Stimulated activated CD8-positive, alpha-beta memory T cell treated with anti-CD3 and anti-CD28 coated beads, Interleukin-7, amount 100 ng/mL, for 1 hour (primary cell): ENCODE results near the gene FAM200B.

ENCODE experiments used
- DNase-seq, 2 donors: peaks; one replicate each; pipeline ENCODE4 v3.0.0-alpha.2; 2020; ENCODE audit warnings: low read depth in 2 of 2

The FAM200B gene

DNA sequence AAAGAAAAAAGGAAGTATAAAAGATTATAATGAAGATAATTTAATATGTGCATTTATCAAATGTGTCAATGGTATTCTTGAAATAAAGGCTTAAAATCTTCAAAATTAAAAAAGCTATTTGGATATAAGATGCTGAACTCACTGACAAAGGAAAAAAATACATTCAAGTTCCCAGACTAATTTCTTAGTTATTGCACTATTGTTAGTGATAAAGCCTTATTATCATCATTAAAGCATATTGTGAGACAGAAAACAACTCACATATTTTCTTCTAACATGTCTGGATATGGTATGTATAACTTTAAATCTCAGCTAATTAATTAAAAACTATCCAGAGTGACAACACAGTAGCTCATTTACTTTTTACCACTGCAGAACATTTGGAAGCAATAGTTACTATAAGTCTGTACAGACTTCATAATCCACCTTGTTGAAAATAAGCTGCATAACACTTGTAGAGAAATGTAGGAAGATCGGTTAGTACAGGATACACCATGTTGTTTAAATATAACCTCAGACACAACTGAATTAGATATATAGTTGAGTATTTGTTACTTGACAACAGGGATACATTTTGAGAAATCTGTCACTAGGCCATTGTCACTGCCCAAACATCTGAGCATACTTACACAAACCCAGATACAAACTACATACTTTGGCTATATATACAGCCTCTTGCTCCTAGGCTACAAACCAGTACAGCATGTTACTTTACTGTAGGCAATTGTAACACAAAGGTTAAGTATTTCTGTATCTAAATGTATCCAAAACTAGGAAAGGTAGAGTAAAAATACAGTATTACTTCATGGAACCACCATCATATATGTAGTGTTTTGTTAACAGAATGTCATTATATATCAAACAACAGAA, 12.8 kb upstream of the FAM200B start:
- DNase-seq = no peak

- no peak for DNase-seq
These were observed 11.1 kb upstream of the FAM200B start for GRCh38 chr4:15670576-15670975.

- no peak for DNase-seq
These were observed 9.5 kb upstream of the FAM200B start for GRCh38 chr4:15672101-15672500.

DNA sequence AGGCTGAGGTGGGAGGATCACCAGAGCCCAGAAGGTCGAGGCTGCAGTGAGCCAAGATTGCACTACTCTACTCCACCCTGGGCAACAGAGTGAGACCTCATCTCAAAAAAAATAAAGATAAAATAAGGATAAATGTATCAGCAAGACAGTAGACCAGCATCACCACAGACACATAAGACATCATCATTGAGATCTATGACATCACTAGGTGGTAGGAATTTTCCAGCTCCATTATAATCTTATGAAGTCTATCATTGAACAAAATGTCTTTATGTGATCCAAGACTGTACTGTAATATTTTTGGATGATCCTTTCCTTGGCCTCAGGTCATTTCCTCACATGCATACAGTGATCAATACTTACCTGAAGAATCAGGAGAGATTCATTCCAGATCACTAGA, 8.3 kb upstream of the FAM200B start:
- no peak for DNase-seq

GRCh38 chr4:15674046-15674445, 7.6 kb upstream of the FAM200B start:
- DNase-seq = no peak

- DNase-seq = no peak
These were observed 6.7 kb upstream of the FAM200B start for GRCh38 chr4:15674926-15675325.

GRCh38 chr4:15675356-15675755, 6.3 kb upstream of the FAM200B start:
- DNase-seq = no peak

- DNase-seq = no peak
These were observed 5.6 kb upstream of the FAM200B start for GRCh38 chr4:15676039-15676438.

DNA sequence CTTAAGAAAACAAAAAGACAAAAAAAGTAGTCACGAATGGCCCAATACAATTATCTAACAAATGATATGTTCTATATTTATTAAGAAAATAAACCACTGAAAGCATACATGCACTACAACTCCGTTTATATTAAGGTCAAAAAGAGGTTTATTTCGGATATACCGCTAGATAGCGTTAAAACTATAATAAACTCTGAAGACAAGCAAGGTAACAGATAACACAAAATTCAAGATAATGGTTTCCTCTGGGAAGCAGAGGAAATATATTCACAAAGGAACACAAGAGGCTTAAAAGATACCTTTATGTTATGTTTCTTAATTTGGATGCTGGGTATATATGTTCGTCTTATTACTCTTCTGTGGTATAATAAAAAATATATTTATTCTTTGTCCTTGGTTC, 4.7 kb upstream of the FAM200B start:
- no peak for DNase-seq

DNA sequence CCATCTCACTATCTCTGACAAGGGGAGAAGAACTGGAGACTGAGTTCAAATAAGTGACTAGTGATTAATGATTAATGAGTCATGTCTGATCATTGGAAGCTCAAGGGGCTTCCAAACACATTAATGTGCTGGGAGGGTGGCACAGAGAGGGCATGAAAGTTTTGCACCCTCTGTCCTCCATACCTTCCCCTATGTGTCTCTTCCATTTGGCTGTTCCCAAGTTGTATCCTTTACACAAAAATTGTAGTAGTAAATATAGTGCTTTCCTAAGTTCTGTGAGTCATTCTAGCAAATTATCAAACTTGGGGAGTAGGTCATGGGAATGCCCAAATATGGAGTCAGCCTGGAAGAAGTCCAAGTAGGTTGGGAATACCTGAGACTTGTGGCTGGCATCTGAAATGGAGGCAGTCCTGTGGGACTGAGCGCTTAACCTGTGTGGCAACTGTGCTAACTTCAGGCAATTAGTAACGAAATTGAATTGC, 4.1 kb upstream of the FAM200B start:
- no peak for DNase-seq

GRCh38 chr4:15681067-15681371, 608 bp upstream of the FAM200B start:
- DNase-seq = no peak

DNA sequence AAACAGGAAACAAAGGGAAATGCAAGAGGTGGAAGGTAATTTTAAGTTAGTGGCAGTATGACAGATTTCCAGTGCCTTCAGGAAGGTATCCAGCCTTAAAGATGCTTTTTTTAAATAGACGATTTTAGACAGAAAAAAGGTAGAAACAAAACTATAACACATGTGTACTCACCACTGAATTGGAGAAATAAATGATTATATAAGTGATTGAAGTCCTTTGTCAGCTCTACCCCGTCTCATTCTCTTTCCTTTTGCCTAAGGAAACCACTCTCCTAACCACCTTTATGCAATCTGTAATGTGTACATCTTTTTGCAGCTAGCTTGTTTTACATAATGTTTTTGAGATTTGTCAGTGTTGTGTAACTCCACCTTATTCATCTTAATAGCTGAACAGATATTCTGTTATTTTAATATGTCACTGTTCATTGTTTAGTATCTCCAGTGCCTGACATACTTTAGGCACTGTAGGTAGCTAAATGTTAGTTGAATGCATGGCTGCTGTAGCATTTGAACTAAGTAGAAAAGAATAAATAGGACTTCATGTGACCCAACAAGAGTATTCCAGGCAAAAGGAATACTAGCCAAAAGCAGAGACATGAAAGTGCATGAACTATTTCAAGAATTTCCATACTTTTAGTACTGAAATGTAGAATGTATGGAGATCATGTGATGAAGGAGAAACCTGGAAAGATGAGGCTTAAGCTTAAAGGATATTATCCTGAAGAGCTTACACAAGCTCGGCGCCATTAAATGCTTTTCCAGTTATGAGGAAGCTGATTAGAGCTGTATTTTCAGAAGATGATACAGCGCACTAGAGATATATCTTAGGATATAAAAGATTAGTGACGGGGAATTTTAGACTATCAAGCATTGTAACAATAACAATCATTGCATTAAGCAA, 865 bp downstream of the FAM200B start:
- no peak for DNase-seq

- no peak for DNase-seq
These were observed 1.5 kb downstream of the FAM200B start for GRCh38 chr4:15683143-15683495.

- no peak for DNase-seq
These were observed 2.9 kb downstream of the FAM200B start for GRCh38 chr4:15684498-15684897.

DNA sequence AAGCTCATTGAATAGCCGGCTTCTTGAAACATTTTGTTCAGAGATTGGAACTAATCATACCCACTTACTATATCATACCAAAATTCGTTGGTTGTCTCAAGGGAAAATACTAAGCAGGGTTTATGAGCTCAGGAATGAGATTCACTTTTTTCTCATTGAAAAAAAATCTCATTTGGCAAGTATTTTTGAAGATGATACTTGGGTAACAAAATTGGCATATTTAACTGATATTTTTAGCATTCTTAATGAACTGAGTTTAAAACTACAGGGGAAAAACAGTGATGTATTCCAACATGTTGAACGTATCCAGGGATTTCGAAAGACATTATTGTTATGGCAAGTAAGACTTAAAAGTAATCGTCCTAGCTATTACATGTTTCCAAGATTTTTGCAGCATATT, 6.4 kb downstream of the FAM200B start:
- no peak for DNase-seq

DNA sequence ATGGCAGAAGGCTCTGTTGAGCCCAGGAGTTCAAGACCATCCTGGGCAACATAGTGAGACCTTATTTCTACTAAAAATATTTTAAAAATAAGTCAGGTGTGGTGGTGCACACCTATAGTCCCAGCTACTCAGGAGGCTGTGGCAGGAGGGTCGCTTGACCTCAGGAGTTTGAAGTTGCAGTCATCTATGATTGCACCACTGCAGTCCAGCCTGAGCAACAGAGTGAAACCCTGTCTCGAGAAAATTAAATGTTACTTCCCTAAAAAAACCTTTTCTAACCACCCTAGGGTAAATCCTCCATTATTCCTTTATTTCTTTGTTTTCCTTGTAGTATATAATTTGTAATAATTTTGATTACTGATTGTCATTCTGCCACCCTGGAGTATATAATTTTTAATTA, 7.9 kb downstream of the FAM200B start:
- DNase-seq = no peak

GRCh38 chr4:15690020-15690809, 8.6 kb downstream of the FAM200B start:
- DNase-seq = no peak

DNA sequence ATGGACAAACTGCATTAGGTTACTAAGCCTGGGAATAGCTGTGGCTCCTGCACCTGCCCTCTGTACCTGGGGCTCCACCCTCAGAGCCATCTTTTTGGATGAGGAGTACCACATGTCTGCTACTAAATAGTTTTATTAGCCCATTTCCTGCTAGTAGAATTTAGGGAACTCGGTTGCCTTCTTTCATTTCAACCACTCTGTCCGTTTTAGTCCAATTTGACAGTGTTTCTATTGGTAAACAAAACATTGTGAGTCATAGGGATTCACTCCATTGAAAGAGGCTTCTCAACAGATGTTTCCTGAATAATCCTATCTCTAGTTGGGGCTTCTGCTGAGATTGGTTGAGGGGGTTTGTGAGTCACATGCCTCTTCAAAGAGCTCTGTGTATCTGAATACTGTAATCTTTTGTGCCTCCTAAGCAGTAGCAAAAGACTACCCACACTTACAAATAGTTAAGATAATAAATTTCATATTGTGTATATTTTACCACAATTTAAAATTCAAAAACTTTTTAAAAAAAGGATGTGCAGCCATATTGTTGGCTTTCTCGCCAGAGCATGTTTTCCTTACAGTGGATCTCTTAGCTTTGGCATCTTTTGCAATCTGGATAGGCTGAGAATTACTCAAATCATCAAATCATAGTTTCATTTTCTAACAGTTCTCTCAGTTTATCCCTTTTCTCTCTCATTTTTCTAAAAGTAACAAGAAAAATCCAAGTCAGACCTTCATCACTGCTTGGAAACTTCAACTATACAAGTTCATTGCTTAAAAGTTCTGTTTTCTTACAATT, 9.9 kb downstream of the FAM200B start:
- DNase-seq = no peak

- DNase-seq = no peak
These were observed 11.0 kb downstream of the FAM200B start for GRCh38 chr4:15692602-15693001.

DNA sequence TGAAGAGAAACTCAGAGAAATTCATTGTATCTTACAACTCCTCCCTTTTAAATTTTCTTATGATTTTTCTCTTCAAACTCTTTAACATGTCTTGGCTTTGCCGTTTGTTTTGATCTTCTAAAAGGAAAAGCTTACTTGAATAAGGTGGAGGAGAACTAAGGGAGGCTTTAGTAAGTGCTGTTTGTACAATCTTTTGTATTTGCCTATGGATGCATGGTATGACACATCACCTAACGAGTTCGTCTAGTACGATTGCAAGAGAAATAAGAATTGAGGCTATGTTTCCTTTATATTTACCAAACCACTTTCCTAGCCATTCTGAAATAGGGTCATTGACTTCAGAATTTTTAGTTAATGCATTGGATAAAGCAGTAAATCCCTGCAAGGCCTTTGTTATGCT, 12.8 kb downstream of the FAM200B start:
- DNase-seq = no peak

DNA sequence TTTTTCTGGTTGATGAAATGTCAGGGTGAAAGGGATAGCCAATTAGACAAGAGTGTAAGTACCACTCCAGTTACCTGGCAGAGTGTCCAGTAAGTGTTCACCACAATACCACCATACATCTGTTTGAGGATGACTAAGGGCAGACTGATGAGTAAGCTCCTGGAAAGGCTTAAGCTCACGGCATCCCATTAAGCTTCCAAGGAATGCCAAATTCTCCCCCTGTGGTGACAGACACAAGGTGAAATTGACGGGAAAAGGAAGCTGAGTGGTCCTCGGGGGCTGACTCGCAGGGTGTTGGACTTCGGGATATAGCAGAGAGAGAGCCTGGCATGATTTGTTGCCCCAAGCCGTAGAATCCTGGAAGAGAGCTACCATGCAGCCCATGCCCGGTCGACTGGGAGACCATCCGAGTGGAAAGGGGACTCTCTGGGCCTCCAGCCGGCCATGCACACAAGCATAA, 13.6 kb downstream of the FAM200B start:
- DNase-seq = no peak
